ENCODE data around the gene PARN.
"Not testable (repeated sequence)": the region's sequence is repeated elsewhere in the genome, so short reads cannot be mapped to it uniquely, and the experiment has no call there.

Gene PARN

DNA sequence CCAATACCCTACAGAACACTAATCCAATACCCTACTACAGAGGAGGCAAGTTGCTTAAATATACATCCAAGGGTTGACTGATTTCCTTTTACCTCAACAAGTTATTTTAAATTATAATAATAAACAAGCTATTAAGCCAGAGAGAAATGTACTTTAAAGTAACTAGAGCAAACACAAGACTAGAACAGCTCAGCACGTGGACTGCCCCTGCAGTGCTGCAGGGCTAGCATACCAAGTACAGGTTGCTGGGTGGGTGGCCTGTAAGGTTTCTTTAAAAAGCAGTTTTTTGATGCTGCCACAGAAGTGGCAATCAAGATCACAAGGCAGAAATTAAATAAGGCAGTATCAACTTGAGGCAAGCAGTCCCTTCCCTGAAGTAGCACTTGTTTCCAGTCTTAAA, 63.5 kb downstream of the PARN start:
- no peak for DNase-seq

DNA sequence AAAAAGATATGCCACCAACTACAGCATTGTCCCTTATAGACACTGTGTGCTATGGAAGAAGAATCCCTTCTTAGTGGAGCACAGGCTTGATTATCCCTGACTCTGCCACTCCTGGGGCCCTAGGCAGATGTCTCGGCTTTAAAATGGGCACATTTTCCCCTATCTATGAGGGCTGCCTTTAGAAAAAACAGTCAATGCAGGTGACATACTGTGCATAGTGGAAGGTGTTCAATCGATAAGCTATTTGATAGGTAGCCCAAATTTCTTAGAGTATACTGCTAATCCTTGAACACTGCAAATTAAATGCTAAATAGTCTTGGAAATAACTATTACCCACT, 64.4 kb downstream of the PARN start:
- DNase-seq, result no peak

DNA sequence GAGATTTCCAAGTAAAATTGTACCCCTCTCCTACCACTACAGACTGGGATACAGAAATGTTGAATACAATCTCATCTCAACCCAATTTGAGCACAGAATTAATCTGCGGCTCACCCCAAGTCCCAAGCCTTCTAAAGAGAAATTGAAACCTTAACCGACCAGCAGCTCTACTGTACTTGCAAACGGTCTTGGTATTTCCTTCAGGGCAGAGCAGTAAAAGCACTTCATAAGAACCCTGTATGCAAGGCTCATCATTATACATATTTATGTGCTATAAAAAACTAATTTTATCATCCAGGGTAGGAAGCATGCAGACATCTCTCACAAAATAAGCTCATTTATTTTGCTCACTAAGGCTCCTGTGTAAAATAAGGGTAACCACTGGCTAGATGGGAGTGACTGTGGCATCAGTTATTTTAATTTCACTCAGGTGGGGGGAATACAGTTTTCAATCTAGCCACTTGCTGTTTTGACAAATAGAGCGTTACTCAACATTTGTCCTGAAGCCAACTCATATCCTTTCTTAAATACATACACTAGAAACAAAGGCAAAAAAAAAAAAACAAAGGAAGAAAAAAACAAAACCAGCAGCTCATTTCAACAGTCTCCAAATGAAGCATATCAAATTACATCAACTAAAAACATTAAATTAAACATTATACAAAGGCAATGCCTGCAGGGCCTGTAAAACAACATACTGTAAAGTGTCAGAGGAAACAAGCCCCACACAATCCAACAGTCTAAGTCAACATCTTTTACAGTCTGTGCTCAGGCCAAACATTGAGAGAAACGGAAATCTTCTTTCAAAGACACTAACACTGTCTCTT, 65.0 kb downstream of the PARN start:
- DNase-seq, result no peak

- no peak for DNase-seq
Measured at GRCh38 chr16:14564323-14564722, 65.7 kb downstream of the PARN start.

DNA sequence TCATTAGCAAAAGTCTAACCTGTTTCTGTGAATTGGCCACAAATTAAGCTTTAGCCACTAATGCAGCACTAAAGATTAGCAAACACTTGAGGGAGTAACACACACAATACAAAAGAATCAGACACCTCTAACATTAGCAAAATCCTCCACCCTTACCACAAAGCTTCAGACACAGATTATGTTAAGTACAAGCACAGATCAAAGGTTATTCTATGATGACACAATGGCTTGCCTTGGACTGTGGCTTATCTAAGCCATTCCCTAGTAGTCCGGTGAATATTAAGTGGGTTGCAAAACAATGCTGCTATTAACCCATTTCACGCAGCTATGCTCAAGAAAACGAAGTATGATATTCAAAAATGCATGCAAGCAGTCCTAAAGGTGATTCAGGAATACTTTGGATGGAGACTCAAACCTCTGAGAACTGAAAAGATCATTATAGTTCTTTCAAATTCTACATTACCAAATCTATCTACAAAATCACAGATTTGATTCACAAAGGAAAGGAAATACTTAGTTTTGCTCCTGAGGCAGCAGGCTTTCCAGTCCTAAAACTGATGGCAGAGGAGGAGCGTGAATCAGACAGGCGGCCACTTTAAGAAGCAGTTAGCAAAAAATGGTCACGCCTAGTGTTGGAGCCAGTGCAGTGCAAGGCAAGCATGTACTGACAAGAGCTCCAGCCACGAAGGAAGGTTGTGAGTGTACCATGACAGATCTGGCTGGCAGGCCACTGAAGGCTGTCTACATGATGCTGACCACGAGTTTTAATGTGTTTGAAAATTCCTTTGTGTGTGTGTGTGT, 67.2 kb downstream of the PARN start:
- no peak for DNase-seq

DNA sequence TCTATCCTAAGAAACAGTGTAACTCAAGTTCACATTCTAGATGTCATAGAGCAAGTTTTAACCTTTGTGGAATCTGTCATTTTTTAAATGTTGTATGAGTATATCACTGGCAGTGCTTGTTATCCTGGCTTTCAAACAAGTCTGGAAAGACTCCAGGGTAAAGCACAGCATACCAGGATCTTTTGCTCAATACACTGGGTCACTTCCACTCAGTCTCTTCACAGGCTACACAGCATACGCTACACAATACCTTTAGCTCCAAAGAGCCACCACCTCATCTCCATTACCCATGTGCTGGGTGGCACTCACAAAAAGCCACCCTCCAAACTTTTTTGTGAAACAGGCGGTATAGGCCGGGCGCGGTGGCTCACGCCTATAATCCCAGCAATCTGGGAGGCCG, 69.5 kb downstream of the PARN start:
- no peak for DNase-seq

- no peak for DNase-seq
Measured at GRCh38 chr16:14559809-14560241, 70.2 kb downstream of the PARN start.

GRCh38 chr16:14553447-14553846, 76.6 kb downstream of the PARN start:
- DNase-seq, result no peak

GRCh38 chr16:14549789-14550153, 80.3 kb downstream of the PARN start:
- DNase-seq, result no peak

- no peak for DNase-seq
Measured at GRCh38 chr16:14548933-14549788, 80.9 kb downstream of the PARN start.

DNA sequence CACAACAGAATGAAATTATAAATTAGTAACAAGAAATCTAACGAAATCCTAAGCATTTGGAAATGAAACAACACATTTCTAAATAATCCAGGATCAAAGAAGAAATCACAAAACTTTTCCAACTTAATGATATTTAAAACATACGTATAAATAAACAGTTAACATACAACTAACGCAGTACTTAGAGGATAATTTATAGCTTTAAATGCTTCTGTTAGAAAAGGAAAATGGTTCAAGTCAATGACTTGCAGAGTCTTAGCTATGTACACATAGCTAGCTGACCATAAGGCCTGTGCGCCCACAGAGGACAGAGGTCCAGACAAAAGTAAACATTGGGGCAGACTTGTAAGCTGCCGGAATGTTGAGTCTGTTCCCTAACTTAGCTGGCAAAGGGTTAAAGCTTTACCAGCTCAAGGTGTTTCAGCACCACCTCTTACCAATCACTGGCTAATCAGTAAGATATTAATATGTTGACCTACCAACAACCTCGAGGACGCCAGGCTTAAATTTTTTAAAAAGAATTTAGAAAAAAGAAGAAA, 84.6 kb downstream of the PARN start:
- no peak for DNase-seq

- not testable (repeated sequence) for DNase-seq
Measured at GRCh38 chr16:14544846-14545245, 85.2 kb downstream of the PARN start.

DNA sequence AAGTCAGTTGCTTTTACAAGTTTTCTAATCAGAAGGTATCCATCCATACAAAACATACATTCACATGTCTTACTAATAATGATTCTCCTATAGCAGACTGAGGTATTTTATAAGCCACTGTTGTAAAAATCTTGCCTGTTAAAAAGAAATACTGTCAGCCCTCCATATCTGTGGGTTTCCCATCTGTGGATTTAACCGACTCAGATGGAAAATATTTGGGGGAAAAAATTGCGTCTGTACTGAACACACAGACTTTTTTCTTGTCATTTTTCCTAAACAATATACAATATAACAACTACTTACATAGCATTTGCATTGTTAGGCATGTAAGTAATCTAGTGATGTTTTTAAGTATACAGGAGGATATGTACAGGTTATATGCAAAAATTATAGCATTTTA, 90.4 kb downstream of the PARN start:
- DNase-seq, result no peak

GRCh38 chr16:14539156-14539555, 90.9 kb downstream of the PARN start:
- no peak for DNase-seq

GRCh38 chr16:14538604-14539003, 91.5 kb downstream of the PARN start:
- DNase-seq, result no peak

- DNase-seq, result no peak
Measured at GRCh38 chr16:14531613-14532012, 98.4 kb downstream of the PARN start.

DNA sequence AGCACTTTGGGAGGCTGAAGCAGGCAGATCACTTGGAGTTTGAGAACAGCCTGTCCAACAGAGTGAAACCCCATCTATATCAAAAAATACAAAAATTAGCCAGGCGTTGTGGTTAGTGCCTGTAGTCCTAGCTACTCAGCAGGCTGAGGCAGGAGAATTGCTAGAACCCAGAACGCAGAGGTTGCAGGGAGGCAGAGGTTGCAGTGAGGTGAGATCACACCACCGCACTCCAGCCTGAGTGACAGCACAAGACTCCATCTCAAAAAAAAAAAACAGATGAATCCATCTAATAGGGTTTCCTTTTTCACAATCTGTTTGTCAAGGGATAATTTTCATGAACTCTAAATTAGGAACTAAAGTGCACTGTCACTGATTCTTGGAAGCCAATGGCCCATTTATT, 99.0 kb downstream of the PARN start:
- no peak for DNase-seq

- DNase-seq, result no peak
Measured at GRCh38 chr16:14530046-14530445, 100.0 kb downstream of the PARN start.

- DNase-seq, result no peak
Measured at GRCh38 chr16:14529010-14529669, 100.9 kb downstream of the PARN start.

- DNase-seq, result no peak
Measured at GRCh38 chr16:14528306-14528705, 101.8 kb downstream of the PARN start.

DNA sequence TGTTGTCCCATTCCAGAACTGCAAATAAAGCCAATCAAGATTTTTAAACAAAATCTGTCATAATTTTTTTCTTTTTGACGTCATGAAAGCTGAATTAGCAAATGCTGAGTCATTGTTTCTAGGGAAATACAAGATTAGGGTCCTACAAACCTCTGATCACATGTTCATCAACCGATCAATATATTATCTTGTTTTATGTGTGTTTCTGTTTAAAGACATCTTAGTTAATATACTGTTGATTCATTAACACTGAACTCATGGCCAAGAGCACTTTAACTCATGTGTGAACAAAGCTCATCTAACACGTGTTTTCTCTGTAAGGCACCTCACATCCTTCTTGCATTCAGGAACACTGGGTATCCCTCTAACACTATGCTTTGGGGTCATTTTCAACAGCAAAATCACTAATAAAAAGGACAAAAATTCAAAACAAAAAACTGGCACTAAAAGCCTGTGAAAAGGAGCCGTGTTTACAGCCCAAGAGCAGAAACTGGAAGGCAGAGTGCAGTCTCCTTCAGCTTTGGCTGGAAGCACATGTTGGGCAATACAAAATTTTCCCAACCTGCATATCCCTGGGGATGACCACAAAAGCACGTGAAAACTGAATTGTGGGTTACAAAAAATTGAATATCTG, 102.5 kb downstream of the PARN start:
- DNase-seq, result no peak

- DNase-seq, result no peak
Measured at GRCh38 chr16:14525596-14525995, 104.5 kb downstream of the PARN start.
